Sigmoid colon (tissue), 7 donors: Measurements from ENCODE around the gene BTNL3. TPM values are rescaled to one million over a fixed set of nuclear protein-coding genes. Genes with fewer than 3 reads are reported as not detected.
A peak's percentile ranks its signal among the peaks of the same experiment; 100 is the strongest.

Experiments used
- DNase-seq: peaks from one replicate; pipeline ENCODE4 v3.0.0-alpha.2; 2019
- H3K27ac ChIP-seq, 4 donors: fragments of 200-600 bp; sonication (generic); one replicate each; pipeline ENCODE4 v1.5.1; 2016 to 2019; ENCODE audit warnings: mild to moderate bottlenecking in 1 of 4
- H3K27me3 ChIP-seq, 3 donors: fragments of 200-600 bp; sonication (generic); one replicate each; pipeline ENCODE4 v1.5.1; 2019; ENCODE audit warnings: mild to moderate bottlenecking in 1 of 3
- H3K36me3 ChIP-seq, 4 donors: fragments of 200-600 bp; sonication (generic); one replicate each; pipeline ENCODE4 v1.5.1; 2016 to 2019
- H3K4me1 ChIP-seq, 4 donors: fragments of 200-600 bp; sonication (generic); one replicate each; pipeline ENCODE4 v1.5.1; 2017 to 2019
- H3K4me3 ChIP-seq, 4 donors: fragments of 200-600 bp; sonication (generic); one replicate each; pipeline ENCODE4 v1.5.1; 2017 to 2019; ENCODE audit warnings: mild to moderate bottlenecking in 2 of 4, moderate library complexity in 1 of 4
- H3K9me3 ChIP-seq, 4 donors: fragments of 200-600 bp in 3 of 4; sonication (generic) in 3 of 4; one replicate each; pipeline versions ENCODE4 v1.5.1 to v1.6.1; 2013 to 2019
- CTCF ChIP-seq, 4 experiments: fragments of 450-650 bp in 3 of 4; fragments of 200-600 bp in 1 of 4; IDR thresholded peaks; one replicate each; pipeline ENCODE4 v1.5.1; 2016 to 2019; ENCODE audit warnings: antibody characterized with exemption in 4 of 4, mild to moderate bottlenecking in 3 of 4, moderate library complexity in 2 of 4
- EP300 ChIP-seq, 4 donors: sonication (generic); formaldehyde crosslinking; IDR thresholded peaks; one replicate each; pipeline ENCODE4 v1.6.1; 2017; ENCODE audit warnings: antibody characterized with exemption in 4 of 4
- POLR2A ChIP-seq, 2 donors: fragments of 450-650 bp; IDR thresholded peaks; one replicate each; pipeline ENCODE4 v1.6.1; 2016; ENCODE audit warnings: antibody characterized with exemption in 2 of 2, mild to moderate bottlenecking in 2 of 2, moderate library complexity in 2 of 2
- POLR2AphosphoS5 ChIP-seq, 4 donors: sonication (generic); formaldehyde crosslinking; IDR thresholded peaks; one replicate each; pipeline ENCODE4 v1.6.1; 2017; ENCODE audit warnings: antibody characterized with exemption in 4 of 4
- WGBS, 2 donors: extraction: QIAGEN DNeasy Blood & Tissue Kit; methylation state at CpG; one replicate each; pipeline ENCODE4 v1.1.7; 2013; 5-methylcytosine and 5-hydroxymethylcytosine counted together
- intact Hi-C: fragments of 100-400 bp; cut with DNase I; formaldehyde crosslinking; loops from one replicate; pipeline ENCODE4 v1.15.1; 2023
- polyA plus RNA-seq, 3 donors: library from polyadenylated mRNA; stranded (reverse); fragments of 200-250 nt; gene quantifications; one replicate each; pipeline ENCODE4 v1.2.3, GENCODE V29; 2013
- total RNA-seq, 4 donors: library from RNA; depleted of rRNA; stranded (reverse); fragments of >200 nt; gene quantifications; one replicate each; pipeline ENCODE4 v1.1.0, GENCODE V29; 2016
- donor health status: healthy with polysubstance abuse.
- donor health status: Bipolar disorder and iron deficiency.
- donor health status: healthy.

BTNL3 gene
- under 1 TPM in 1 of 4 donors, not detected in 3; 0.36 TPM for total RNA-seq
- polyA plus RNA-seq, result 10 to 100 TPM; 18.0 to 25.6 (median 18.3) TPM

- Histone ChIP-seq H3K36me3 (no peaks in the 10 kb centered on the region), H3K4me3 (no peak within 1 kb of the TSS), H3K27ac (no peak within 1 kb of the TSS), H3K27me3 (no peaks in the 10 kb centered on the region), H3K4me1 (no peaks in the 10 kb centered on the region), H3K9me3 (no peaks in the 10 kb centered on the region)
- 19 to 65% methylated on average over 5 of the region's 5 CpGs for WGBS, 2 donors
- TF ChIP-seq POLR2A (IDR thresholded peaks at IDR 0.05) (peak in 1 of 2 donors; percentile 9), EP300 (IDR thresholded peaks at IDR 0.05) (no peak), POLR2AphosphoS5 (IDR thresholded peaks at IDR 0.05) (no peak), CTCF (IDR thresholded peaks at IDR 0.05) (no peak)
- intact Hi-C loops, result no loop called here
- no peak for DNase-seq
Measured at GRCh38 chr5:180988592-180988991, at the start of gene BTNL3. BTNL3 (plus strand) TSS chr5:180988846; CDS start chr5:180989029, 183 bp downstream.

- 86 to 88% methylated on average over 6 of the region's 6 CpGs for WGBS, 2 donors
Measured at GRCh38 chr5:180950291-180950949, 38.2 kb upstream of the BTNL3 start.

GRCh38 chr5:180959661-180960060 lies 29.0 kb upstream of the BTNL3 start:
- 76 to 86% methylated on average over 5 of the region's 5 CpGs for WGBS, 2 donors
- no peak for DNase-seq
- no peak overlapping the region for H3K27ac ChIP-seq
- no peaks in the 10 kb centered on the region for H3K36me3 ChIP-seq
- H3K9me3 ChIP-seq, result no peaks in the 10 kb centered on the region
- no peaks in the 10 kb centered on the region for H3K27me3 ChIP-seq
- TF ChIP-seq POLR2AphosphoS5 (IDR thresholded peaks at IDR 0.05) (no peak), POLR2A (IDR thresholded peaks at IDR 0.05) (no peak), CTCF (IDR thresholded peaks at IDR 0.05) (no peak)
- intact Hi-C loops, result no loop called here
- H3K4me1 ChIP-seq, result no peaks in the 10 kb centered on the region
- no peak overlapping the region for H3K4me3 ChIP-seq

More at GRCh38 chr5:180950291-180950949, 38.2 kb upstream of the BTNL3 start:
- Histone ChIP-seq H3K36me3 (no peaks in the 10 kb centered on the region), H3K9me3 (no peaks in the 10 kb centered on the region), H3K27ac (no peak overlapping the region), H3K27me3 (no peaks in the 10 kb centered on the region), H3K4me3 (no peak overlapping the region), H3K4me1 (no peaks in the 10 kb centered on the region)
- TF ChIP-seq CTCF (IDR thresholded peaks at IDR 0.05) (no peak), POLR2A (IDR thresholded peaks at IDR 0.05) (no peak), EP300 (IDR thresholded peaks at IDR 0.05) (no peak), POLR2AphosphoS5 (IDR thresholded peaks at IDR 0.05) (no peak)
- intact Hi-C loops, result no loop called here
- no peak for DNase-seq

- Histone ChIP-seq H3K36me3 (no peaks in the 10 kb centered on the region), H3K4me1 (no peaks in the 10 kb centered on the region), H3K27ac (no peak overlapping the region), H3K9me3 (no peaks in the 10 kb centered on the region), H3K4me3 (no peak overlapping the region), H3K27me3 (no peaks in the 10 kb centered on the region)
- 42 to 82% methylated on average over 3 of the region's 3 CpGs for WGBS, 2 donors
- no peak for DNase-seq
- intact Hi-C loops, result no loop called here
- TF ChIP-seq CTCF (IDR thresholded peaks at IDR 0.05) (no peak), POLR2A (IDR thresholded peaks at IDR 0.05) (no peak), EP300 (IDR thresholded peaks at IDR 0.05) (no peak), POLR2AphosphoS5 (IDR thresholded peaks at IDR 0.05) (no peak)
Measured at GRCh38 chr5:180960209-180960608, 28.4 kb upstream of the BTNL3 start.

GRCh38 chr5:180969406-180969805 lies 19.2 kb upstream of the BTNL3 start:
- 93 to 98% methylated on average over 23 of the region's 23 CpGs for WGBS, 2 donors

More at GRCh38 chr5:180969406-180969805, 19.2 kb upstream of the BTNL3 start:
- Histone ChIP-seq H3K36me3 (no peaks in the 10 kb centered on the region), H3K4me3 (no peak overlapping the region), H3K27me3 (peaks cover 0 to 6% (median 0%) of the 10 kb centered on the region in 3 donors), H3K27ac (no peak overlapping the region), H3K4me1 (no peaks in the 10 kb centered on the region), H3K9me3 (no peaks in the 10 kb centered on the region)
- TF ChIP-seq EP300 (IDR thresholded peaks at IDR 0.05) (no peak), CTCF (IDR thresholded peaks at IDR 0.05) (no peak), POLR2AphosphoS5 (IDR thresholded peaks at IDR 0.05) (no peak), POLR2A (IDR thresholded peaks at IDR 0.05) (no peak)
- no peak for DNase-seq
- intact Hi-C loops, result no loop called here
